Fibroblast of skin of scalp (primary cell): ENCODE results near the gene HCAR1.
"Not testable (repeated sequence)": the region's sequence is repeated elsewhere in the genome, so short reads cannot be mapped to it uniquely, and the experiment has no call there.

Source experiments
- DNase-seq: peaks from one replicate; pipeline ENCODE4 v3.0.0-alpha.2; 2013

HCAR1 gene

GRCh38 chr12:122716658-122717057 lies 14.0 kb downstream of the HCAR1 start, which contains the start of gene HCAR3:
HCAR3 (minus strand) TSS chr12:122716811; CDS start chr12:122716737, 74 bp downstream.
- not testable (repeated sequence) for DNase-seq

GRCh38 chr12:122715211-122715610 lies 15.4 kb downstream of the HCAR1 start:
- DNase-seq: not testable (repeated sequence)

GRCh38 chr12:122713491-122714188 lies 17.0 kb downstream of the HCAR1 start:
- not testable (repeated sequence) for DNase-seq

GRCh38 chr12:122711266-122711665 lies 19.4 kb downstream of the HCAR1 start:
- not testable (repeated sequence) for DNase-seq

DNA sequence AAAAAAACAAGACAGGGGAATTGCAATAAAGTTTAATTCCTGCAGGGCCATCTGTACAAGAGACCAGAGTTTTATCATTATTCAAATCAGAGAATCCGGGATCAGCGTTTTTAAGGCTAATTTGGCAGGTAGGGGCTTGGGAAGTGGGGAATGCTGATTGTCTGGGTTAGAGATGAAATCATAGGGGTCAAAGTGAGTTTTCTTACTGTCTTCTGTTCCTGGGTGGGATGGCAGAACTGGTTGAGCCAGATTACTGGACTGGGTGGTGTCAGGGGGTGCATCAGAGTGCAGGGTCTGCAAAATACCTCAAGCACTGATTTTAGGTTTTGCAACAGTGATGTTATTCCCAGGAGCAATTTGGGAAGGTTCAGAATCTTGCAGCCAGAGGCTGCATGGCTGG lies 20.3 kb downstream of the HCAR1 start:
- not testable (repeated sequence) for DNase-seq

- not testable (repeated sequence) for DNase-seq
These were observed 21.4 kb downstream of the HCAR1 start for GRCh38 chr12:122709287-122709686.

- DNase-seq: not testable (repeated sequence)
These were observed 26.8 kb downstream of the HCAR1 start for GRCh38 chr12:122703841-122704240.

- DNase-seq: not testable (repeated sequence)
These were observed 27.6 kb downstream of the HCAR1 start, which contains the start of gene HCAR2 for GRCh38 chr12:122702890-122703611. HCAR2 (minus strand) TSS chr12:122703357; CDS start chr12:122703283, 74 bp downstream.

DNA sequence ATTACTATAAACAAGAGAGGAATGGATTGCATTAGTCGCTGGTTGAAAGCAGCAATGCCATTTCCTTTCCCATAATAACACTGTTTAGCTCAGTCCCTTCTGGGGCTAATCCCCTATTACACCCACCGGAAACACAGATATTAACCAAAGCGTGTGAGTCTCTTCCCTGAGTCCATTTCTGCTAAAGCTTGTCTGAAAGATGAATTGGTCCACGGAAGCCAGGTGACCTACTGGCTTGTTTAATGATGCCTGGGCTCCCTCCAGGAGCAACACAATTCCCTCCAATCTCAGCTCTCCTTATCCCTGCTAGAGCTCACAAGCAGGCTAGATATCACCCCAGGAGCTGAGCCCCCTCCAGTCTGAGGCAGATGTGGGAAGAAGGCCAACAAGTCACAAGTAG lies 29.2 kb downstream of the HCAR1 start:
- not testable (repeated sequence) for DNase-seq

DNA sequence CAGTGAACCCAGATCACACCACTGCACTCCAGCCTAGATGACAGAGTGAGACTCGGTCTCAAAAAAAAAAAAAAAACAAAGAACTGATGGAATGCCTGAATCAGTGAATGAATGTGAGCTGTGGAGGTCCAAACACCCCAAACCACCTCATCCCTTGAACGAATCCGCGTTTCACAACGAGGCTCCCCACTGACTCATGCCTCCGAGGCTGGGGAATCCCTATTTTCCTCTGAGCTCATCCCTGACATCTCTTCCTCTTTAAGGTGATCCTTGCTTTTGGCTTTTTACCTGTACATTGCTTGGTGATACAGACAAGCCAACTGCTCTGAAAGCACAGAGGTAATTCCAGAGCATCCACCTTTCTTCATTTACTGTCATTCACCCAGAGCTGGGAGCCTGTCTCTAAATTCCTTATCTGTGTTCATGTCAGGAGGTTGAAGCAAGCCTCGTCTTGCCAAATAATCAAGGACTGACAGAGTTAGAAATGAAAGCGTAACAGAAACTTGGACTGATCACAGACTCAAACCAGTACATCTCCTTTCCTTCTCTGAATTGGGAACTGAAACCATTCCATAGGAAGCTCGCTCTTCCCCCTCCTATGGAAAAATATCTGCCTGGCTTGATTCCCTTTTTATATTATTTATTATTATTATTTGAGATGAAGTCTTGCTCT lies 30.5 kb downstream of the HCAR1 start:
- DNase-seq: not testable (repeated sequence)

GRCh38 chr12:122696922-122697321 lies 33.7 kb downstream of the HCAR1 start:
- DNase-seq: not testable (repeated sequence)

DNA sequence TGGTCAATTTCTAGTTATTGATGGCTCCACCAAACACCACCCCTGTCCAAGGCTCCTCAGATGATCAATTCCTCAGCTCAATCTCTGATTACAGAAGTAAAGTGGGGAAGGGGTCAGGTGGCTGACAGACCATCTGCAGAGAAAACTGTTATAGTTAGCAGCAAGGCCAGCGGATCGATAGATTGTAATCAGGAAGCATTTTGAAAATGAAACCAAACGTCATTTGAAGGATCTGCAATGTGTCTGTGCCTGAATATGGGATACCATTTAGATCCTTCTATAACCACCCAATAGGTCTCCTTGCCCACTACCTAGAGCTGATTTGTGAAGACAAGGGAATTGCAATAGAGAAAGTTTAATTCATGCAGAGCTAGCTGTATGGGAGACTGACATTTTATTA lies 39.1 kb downstream of the HCAR1 start:
- no peak for DNase-seq

DNA sequence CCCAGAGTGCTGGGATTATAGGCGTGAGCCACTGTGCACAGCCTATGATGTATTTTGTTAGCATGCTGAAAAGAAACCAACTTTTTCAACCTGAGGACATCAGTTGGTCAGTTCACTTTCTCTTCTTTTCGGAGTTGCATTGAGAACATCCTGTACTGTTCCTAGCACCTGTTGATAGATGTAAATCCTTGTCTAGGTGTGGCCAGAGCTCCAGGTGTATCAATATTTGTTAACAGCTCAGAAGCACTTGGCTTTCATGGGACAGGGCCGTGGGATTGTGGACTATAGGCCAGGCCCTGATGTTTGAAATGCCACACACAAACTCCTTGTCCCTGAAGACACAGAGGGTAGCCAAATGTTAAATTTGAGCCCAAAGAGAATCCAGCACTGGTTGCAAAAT lies 42.4 kb downstream of the HCAR1 start:
- DNase-seq: no peak

- no peak for DNase-seq
These were observed 43.6 kb downstream of the HCAR1 start for GRCh38 chr12:122687086-122687485.

DNA sequence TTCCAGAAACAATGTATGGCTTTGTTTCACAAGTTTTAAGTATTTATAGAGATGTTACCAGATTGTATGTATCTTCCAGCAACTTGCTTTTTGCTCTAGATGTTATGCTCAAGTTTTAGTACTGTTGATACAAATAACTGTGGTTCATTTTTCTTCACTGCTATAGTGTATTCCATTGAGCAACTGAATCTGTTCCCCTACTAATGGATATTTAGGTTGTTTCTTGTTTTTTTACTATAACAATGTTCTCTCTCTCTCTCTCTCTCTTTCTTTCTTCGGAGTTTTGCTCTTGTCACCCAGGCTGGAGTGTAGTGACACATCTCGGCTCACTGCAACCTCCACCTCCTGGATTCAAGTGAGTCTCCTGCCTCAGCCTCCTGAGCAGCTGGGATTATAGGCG lies 44.1 kb downstream of the HCAR1 start:
- DNase-seq: no peak

DNA sequence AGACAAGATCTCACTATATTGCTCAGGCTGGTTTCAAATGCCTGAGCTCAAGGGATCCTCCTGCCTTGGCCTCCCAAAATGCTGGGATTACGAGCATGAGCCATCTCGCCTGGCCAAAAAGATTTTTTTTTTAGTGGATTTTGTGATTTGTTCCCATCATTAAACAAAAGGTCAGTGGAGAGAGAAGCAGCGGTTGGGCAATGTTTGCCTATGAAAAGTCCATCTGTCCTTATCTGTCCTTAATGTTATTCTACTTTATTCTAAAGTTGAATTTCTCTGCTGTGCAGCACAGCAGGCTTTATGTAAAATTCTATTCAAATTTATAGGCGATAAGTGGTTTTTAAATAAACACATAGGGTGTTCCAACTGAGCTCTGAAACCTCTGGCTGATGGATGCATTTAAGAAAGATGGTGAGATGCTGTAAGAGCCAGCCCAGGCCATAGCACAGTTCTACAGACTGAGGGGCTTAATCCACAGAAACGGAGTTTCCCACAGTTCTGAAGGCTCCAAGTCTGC lies 46.3 kb downstream of the HCAR1 start:
- no peak for DNase-seq

- DNase-seq: peak; percentile 61
These were observed 48.8 kb downstream of the HCAR1 start for GRCh38 chr12:122681814-122682213.

DNA sequence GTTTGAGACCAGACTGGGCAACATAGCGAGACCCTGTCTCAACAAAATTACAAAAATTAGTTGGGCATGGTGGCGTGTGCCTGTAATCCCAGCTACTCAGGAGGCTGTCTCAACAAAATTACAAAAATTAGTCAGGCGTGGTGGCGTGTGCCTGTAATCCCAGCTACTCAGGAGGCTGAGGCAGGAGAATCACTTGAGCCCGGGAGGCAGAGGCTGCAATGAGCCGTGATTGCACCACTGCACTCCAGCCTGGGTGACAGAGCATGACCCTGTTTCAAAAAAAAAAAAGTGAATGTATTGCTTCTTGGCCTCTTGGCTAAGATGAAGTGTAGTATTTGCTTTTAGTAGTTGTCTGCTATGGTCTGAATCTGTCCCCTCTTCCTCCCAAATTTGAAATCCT lies 49.7 kb downstream of the HCAR1 start:
- not testable (repeated sequence) for DNase-seq

GRCh38 chr12:122676781-122677180 lies 53.9 kb downstream of the HCAR1 start:
- not testable (repeated sequence) for DNase-seq
